Epithelial cell of esophagus (primary cell): ENCODE measurements around the gene OSBPL9.
A peak's percentile ranks its signal among the peaks of the same experiment; 100 is the strongest.

Experiments used
- DNase-seq: peaks from one replicate; pipeline ENCODE4 v3.0.0; 2010; ENCODE audit warnings: low read depth
- H3K4me3 ChIP-seq: 2 replicates; pipeline ENCODE4 v1.5.1; 2011; ENCODE audit warnings: mild to moderate bottlenecking, low read length, control low read depth
- CTCF ChIP-seq: IDR thresholded peaks from 2 replicates; pipeline ENCODE4 v1.5.1; 2011; ENCODE audit warnings: low read depth, mild to moderate bottlenecking, low read length, control low read depth, inconsistent platforms; ENCODE audit not compliant: insufficient read depth; ENCODE audit errors: missing control alignments

The OSBPL9 gene

DNA sequence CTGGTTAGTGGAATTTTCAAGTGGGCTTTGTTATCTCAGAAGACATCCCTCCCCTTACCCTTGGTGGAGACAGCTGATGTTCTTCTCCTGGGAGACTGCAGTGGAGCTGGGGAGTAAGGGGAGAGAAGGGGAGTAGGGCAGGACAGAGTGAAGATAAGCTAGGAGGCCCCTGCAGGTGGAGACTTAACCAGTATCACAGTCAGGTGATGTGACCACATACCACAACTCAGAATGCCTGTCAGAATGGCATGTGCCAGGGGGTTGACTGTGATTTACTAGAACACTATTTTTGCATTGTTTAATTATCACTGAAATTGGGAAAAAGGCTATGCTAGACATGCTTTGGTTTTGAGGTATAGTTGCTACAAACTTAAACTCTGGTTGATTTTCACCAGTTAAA, 137.1 kb downstream of the OSBPL9 start:
- H3K4me3 ChIP-seq, result no peak overlapping the region
- no peak for DNase-seq
- TF ChIP-seq CTCF, result no peak

- DNase-seq, result no peak
- H3K4me3 ChIP-seq, result no peak overlapping the region
- no peak for TF ChIP-seq CTCF
Observed at GRCh38 chr1:51754666-51755065, 137.8 kb downstream of the OSBPL9 start.

GRCh38 chr1:51755437-51755836, 138.5 kb downstream of the OSBPL9 start:
- no peak for TF ChIP-seq CTCF
- DNase-seq, result no peak
- H3K4me3 ChIP-seq, result no peak overlapping the region

- no peak overlapping the region for H3K4me3 ChIP-seq
- TF ChIP-seq CTCF, result no peak
- peak; percentile 64 for DNase-seq
Observed at GRCh38 chr1:51756290-51756689, 139.4 kb downstream of the OSBPL9 start.

DNA sequence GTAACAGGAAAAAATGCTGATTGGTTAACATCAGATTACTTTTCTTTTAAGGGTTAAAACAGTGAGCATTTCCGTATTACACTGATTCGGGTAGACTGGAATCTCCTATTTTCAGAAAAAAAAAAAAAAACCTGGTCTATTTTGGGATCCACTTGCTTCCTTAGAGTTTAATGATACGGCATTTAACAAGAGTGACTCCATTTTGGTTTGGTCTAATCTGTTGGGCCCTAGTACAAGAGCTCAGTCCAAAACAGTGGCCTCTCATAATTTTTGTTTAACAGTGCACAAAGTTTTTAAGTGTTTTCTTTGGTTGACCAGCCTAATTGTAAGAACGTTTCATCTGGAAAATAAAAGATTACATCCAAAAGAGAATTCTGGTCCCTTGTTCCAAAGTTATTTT, 141.4 kb downstream of the OSBPL9 start:
- DNase-seq, result no peak
- TF ChIP-seq CTCF, result no peak
- H3K4me3 ChIP-seq, result no peak overlapping the region

GRCh38 chr1:51760872-51761271, 144.0 kb downstream of the OSBPL9 start:
- TF ChIP-seq CTCF, result no peak
- peak; percentile 56 for DNase-seq

DNA sequence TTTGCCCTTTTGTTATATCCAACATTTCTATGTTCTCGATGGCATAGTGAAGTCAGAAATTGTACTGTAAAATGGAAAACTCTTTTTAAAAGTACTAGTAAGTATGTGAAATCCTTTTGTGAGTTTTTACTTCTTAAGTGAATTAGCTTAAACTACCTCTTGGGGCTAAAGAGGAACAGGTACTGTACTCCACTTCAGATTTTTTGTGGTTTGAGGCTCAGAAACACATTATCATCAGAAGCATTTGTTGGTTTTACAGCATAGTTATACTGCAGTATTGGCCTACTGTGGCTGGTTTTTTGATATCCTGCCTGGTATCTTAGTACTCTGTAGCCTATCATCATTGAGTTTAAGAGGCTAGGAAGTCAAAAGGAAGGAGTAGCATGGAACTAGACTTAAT, 144.5 kb downstream of the OSBPL9 start:
- no peak overlapping the region for H3K4me3 ChIP-seq
- DNase-seq, result no peak
- TF ChIP-seq CTCF, result no peak

More at GRCh38 chr1:51760872-51761271, 144.0 kb downstream of the OSBPL9 start:
- no peak overlapping the region for H3K4me3 ChIP-seq
